ENCODE data around the gene MRNIP. TPM values are rescaled to one million over a fixed set of nuclear protein-coding genes. Genes with fewer than 3 reads are reported as not detected.

MRNIP gene
- total RNA-seq, 1 experiment from 2014 or later = 36.2 TPM

- BruUV-seq (replicated peaks) = no TSS peak
- Histone ChIP-seq H3K4me1 (ENCODE audit: control insufficient read depth in 1 of 2, insufficient read depth in 2 of 2, low read length in 2 of 2) (no peaks in the 10 kb centered on the region), H3K9me3 (ENCODE audit: control insufficient read depth in 1 of 2, insufficient read depth in 1 of 2, low read depth in 1 of 2, low read length in 2 of 2) (peaks cover 18 to 19% of the 10 kb centered on the region in 2 experiments; a peak in 3 of 4 replicates), H3K9ac (ENCODE audit: low read length) (no peak overlapping the region), H3K4me2 (ENCODE audit: low read length) (no peak overlapping the region), H3K9me2 (ENCODE audit: insufficient read depth) (no peaks in the 10 kb centered on the region), H4K20me1 (ENCODE audit: insufficient read depth) (no peaks in the 10 kb centered on the region), H3K36me3 (ENCODE audit: control insufficient read depth in 1 of 2, insufficient read depth in 2 of 2, low read length in 2 of 2) (peaks cover 37 to 75% of the 10 kb centered on the region in 2 experiments), H3K79me2 (ENCODE audit: insufficient read depth, low read length) (no peaks in the 10 kb centered on the region), H3K27ac (ENCODE audit: low read depth, low read length) (no peak overlapping the region), H2AFZ (ENCODE audit: low read depth, low read length, poor library complexity, severe bottlenecking) (no peak overlapping the region), H3K27me3 (ENCODE audit: insufficient read depth, low read length) (no peaks in the 10 kb centered on the region), H3K4me3 (replicated peaks in 1 of 2; ENCODE audit: low read depth in 1 of 2, low read length in 2 of 2) (no peak overlapping the region)
- ChIA-PET RAD21 (ENCODE audit: low non-redundant PET in 1 of 2, low total read pairs in 2 of 2, uncharacterized antibody in 2 of 2, unreplicated experiment in 2 of 2) (no interaction called here), POLR2A (no interaction called here), CTCF (no interaction called here)
- DNase-seq (ENCODE audit: low read depth, low spot score) (no peak), ATAC-seq (no peak)
- no peak for TF ChIP-seq ZNF274 (IDR thresholded peaks at IDR 0.05; ENCODE audit: low read depth, low read length)
- TF ChIP-seq ZFX (IDR thresholded peaks at IDR 0.05) = no peak
- no peak for TF ChIP-seq POLR2AphosphoS5 (IDR thresholded peaks at IDR 0.05; ENCODE audit: low read depth, low read length)
- TF ChIP-seq SRF (IDR thresholded peaks at IDR 0.05; ENCODE audit: low read depth) = no peak
- intact Hi-C loops (cut with micrococcal nuclease) = no loop called here
These were observed 27.0 kb upstream of the MRNIP start for GRCh38 chr5:179885491-179886090.

- H3K9ac ChIP-seq (ENCODE audit: low read length) = no peak overlapping the region
- intact Hi-C loops (cut with micrococcal nuclease) = no loop called here
- DNase-seq (ENCODE audit: low read depth, low spot score) (no peak), ATAC-seq (no peak)
- POLR2A ChIA-PET = no interaction called here
- H3K27ac ChIP-seq (ENCODE audit: low read depth, low read length) = no peak overlapping the region
- TF ChIP-seq POLR2A (IDR thresholded peaks at IDR 0.05; ENCODE audit: borderline replicate concordance, extremely low read depth, insufficient read depth, insufficient read length) (no peak), SRF (IDR thresholded peaks at IDR 0.05; ENCODE audit: low read depth) (no peak), RAD21 (IDR thresholded peaks at IDR 0.05; ENCODE audit: low read depth) (no peak), ELF1 (IDR thresholded peaks at IDR 0.05; ENCODE audit: borderline replicate concordance, low read depth) (no peak)
- no peaks in the 10 kb centered on the region for H3K9me2 ChIP-seq (ENCODE audit: insufficient read depth)
- no peak overlapping the region for H3K4me2 ChIP-seq (ENCODE audit: low read length)
- H4K20me1 ChIP-seq (ENCODE audit: insufficient read depth) = no peaks in the 10 kb centered on the region
- no peaks in the 10 kb centered on the region for H3K27me3 ChIP-seq (ENCODE audit: insufficient read depth, low read length)
- no peak overlapping the region for H3K4me3 ChIP-seq (replicated peaks in 1 of 2; ENCODE audit: low read depth in 1 of 2, low read length in 2 of 2)
- H2AFZ ChIP-seq (ENCODE audit: low read depth, low read length, poor library complexity, severe bottlenecking) = no peak overlapping the region
- no TSS peak for BruUV-seq (replicated peaks)
- H3K36me3 ChIP-seq (ENCODE audit: control insufficient read depth in 1 of 2, insufficient read depth in 2 of 2, low read length in 2 of 2) = peaks cover 33 to 64% of the 10 kb centered on the region in 2 experiments
- no peaks in the 10 kb centered on the region for H3K4me1 ChIP-seq (ENCODE audit: control insufficient read depth in 1 of 2, insufficient read depth in 2 of 2, low read length in 2 of 2)
- RAD21 ChIA-PET (ENCODE audit: low non-redundant PET in 1 of 2, low total read pairs in 2 of 2, uncharacterized antibody in 2 of 2, unreplicated experiment in 2 of 2) = no interaction called here
- CTCF ChIA-PET = no interaction called here
- no peaks in the 10 kb centered on the region for H3K79me2 ChIP-seq (ENCODE audit: insufficient read depth, low read length)
- H3K9me3 ChIP-seq (ENCODE audit: control insufficient read depth in 1 of 2, insufficient read depth in 1 of 2, low read depth in 1 of 2, low read length in 2 of 2) = peaks cover 18 to 19% of the 10 kb centered on the region in 2 experiments; a peak in 3 of 4 replicates
These were observed 24.5 kb upstream of the MRNIP start for GRCh38 chr5:179883163-179883562.
